GM21576 (cell line): ENCODE data around the gene NUP153.
"Not testable (repeated sequence)": the region's sequence is repeated elsewhere in the genome, so short reads cannot be mapped to it uniquely, and the experiment has no call there.

ENCODE experiments used
- ATAC-seq: cut with Tn5 transposase; IDR thresholded peaks from one replicate; pipeline ENCODE4 v1.9.1; 2021; ENCODE audit warnings: mild to moderate bottlenecking, moderate library complexity; ENCODE audit not compliant: unreplicated experiment

The NUP153 gene

DNA sequence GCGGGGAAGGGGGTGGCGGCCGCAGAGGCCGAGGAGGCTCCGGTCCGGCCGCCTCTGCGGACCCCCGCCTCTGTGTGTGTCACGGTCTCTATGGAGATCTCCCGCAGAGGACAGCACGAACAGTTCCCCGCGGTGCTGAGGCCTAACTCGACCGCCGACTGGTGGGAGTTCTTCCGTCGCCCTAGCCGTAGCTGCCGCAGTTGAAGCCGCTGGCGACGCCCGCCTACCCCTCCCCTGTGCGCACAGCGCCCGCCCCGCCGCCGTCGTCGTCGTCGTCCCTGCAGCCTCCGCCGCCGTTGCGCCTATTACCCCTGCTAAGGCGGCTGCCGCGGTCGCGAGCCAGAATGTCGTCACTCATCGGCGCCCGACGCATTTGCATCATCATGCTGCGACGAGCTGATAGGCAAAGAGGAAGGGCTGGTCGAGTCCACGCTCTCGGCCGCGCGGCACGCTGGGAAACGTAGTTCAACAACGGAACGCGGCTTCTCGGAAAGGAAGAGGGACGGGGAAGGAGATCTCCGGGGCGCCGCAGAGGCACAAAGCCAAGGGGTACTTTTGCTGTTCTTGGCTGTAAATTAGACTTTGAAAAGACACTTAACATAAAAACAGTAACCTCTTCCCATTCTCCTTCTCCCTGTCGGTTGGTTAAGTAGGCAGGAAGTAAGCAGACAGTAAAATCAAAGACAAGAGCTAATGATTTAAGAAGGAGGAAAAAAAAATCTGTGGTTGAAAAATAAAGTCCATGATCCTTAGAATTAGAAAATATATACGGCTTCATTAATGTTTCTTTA, at the start of gene NUP153:
NUP153 (minus strand) TSS at position 346 of the 791 bp plus-strand sequence. CDS start 538 bp downstream, outside the sequence.
- peak; percentile 63 for ATAC-seq

DNA sequence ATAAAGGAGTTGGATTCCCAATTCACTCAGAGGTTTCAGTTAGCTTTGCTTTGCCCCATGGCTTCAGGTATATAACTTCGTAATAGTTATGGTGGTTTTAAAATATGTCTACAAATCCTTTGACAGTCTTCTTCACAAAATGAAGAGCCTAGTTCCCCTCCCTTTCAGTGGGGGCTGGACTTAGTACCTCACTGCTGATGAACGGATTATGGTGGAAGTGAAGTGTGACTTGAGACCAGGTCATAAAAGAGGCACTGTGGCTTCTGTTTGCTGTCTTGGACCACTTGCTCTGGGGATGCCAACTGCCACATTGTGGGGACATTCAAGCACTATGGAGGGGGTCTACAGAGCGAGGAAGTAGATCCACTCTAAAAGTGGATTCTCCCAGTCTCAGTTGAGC, 47.5 kb upstream of the NUP153 start:
- no peak for ATAC-seq

DNA sequence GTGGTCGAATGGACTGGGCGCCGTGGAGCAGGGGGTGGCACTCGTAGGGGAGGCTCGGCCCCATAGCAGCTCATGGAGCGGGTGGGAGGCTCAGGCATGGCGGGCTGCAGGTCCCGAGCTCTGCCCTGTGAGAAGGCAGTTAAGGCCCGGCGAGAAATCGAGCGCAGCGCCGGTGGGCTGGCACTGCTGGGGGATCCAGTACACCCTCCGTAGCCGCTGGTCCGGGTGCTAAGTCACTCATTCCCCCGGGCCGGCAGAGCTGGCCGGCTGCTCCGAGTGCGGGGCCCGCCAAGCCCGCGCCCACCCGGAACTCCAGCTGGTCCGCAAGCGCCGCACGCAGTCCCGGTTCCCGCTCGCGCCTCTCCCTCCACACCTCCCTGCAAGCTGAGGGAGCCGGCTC, 38.6 kb upstream of the NUP153 start:
- not testable (repeated sequence) for ATAC-seq

DNA sequence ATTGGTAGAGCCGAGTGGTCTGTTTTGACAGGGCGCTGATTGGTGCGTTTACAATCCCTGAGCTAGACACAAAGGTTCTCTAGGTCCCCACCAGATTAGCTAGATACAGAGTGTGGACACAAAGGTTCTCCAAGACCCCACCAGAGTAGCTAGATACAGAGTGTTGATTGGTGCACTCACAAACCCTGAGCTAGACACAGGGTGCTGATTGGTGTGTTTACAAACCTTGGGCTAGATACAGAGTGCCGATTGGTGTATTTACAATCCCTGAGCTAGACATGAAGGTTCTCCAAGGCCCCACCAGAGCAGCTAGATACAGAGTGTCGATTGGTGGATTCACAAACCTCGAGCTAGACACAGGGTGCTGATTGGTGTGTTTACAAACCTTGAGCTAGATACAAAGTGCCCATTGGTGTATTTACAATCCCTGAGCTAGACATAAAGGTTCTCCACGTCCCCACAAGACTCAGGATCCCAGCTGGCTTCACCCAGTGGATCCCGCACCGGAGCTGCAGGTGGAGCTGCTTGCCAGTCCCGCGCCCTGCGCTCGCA, 38.1 kb upstream of the NUP153 start:
- ATAC-seq = not testable (repeated sequence)

DNA sequence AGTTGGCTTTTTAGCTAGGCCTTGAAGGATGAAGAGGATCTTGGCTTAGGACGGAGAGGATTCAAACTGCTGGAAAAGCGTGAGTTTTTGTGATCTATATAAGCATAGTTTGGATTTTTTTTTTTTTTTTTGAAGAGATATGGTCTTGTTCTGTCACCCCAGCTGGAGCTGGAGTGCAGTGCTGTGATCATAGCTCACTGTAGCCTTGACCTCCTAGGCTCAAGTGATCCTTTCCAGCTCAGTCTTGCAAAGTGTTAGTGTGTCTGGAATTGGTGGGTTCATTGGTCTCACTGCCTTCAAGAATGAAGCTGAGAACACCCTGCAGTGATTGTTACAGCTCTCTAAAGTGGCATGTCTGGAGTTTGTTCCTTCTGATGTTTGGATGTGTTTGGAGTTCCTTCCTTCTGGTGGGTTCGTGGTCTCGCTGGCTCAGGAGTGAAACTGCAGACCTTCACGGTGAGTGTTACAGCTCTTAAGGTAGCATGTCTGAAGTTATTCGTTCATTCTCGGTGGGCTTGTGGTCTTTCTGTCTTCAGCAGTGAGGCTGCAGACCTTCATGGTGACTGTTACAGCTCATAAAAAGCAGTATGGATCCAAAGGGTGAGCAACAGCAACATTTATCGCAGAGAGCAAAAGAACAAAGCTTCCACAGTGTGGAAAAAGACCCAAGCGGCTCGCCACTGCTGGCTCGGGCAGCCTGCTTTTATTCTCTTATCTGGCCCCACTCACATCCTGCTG, 37.5 kb upstream of the NUP153 start:
- no peak for ATAC-seq

DNA sequence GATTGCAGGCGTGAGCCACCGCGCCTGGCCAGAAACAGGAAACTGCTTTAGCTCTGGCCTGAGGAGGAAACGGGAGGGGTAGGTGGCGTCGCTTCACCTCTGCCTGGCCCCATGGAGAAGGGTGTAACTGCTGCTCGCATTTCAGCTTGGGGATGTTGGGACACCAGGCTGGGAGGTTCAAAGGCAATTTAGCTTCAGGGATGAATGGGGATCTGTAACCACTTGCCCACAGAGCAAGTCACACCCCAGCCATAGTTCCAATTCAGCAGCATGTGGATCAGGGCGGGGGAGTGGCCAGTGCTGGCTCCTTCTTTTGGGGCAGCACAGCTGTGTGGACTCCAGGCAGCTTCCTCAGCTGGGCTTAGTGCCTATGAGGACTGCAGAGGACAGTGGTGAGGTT, 34.8 kb upstream of the NUP153 start:
- no peak for ATAC-seq

DNA sequence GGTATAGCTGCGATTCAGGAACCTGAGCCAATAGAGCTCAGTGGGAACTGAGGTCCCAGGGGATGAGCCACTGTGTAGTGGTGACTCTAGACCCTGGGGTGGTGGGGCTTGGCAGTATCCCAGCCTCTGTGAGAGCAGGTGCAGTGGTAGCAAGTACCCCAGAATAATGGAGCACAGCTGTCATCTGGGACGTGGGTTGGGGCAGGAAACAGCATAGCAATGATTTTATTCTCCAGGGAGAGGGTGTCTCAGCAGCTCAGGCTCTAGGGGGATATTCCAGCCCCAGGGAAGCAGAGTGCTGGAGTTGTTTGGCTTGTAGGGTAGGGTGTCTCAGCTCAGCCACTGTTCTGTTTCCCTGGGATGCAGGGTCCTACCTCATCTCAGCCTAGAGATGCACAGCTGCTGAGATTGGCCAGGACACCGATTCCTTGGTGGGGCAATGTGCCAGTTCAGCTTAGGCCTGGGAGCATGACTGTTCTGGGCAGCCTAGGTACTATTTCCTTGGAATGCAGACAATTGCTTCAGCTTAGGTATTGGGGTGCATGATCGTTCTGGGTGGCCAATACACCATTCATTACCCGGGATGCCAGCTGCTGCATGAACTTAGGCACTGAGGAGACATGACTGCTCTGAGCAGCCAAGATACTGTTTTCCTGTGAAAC, 34.0 kb upstream of the NUP153 start:
- ATAC-seq = no peak

DNA sequence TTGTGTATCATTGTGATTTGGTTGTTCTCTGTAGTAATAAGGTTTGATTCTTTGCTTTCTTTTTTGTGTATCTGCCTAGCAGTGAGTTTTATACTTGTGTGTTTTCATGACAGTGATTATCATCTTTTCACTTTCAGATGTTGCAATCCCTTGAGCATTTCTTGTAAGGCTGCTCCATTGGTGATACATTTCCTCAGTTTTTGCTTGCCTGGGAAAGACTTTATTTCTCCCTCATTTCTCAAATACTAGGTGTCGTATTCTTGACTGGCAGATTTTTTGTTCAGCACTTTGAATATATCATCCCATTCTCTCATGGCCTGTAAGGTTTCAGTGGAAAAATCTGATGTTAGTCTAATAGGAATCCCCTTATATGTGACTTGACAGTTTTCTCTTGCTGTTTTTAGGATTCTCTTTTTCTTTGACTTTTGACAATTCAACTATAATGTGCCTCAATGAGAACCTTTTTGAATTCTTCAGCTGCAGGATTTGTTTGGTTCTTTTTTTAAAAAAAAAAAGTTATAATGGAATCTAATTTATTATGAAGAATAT, 31.1 kb upstream of the NUP153 start:
- ATAC-seq = no peak

DNA sequence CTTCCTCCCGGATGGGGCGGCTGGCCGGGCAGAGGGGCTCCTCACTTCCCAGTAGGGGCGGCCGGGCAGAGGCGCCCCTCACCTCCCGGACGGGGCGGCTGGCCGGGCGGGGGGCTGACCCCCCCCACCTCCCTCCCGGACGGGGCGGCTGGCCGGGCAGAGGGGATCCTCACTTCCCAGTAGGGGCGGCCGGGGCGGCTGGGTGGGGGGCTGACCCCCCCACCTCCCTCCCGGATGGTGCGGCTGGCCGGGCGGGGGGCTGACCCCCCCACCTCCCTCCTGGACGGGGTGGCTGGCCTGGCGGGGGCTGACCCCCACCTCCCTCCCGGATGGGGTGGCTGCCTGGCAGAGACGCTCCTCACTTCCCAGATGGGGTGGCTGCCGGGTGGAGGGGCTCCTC, 28.6 kb upstream of the NUP153 start:
- not testable (repeated sequence) for ATAC-seq

DNA sequence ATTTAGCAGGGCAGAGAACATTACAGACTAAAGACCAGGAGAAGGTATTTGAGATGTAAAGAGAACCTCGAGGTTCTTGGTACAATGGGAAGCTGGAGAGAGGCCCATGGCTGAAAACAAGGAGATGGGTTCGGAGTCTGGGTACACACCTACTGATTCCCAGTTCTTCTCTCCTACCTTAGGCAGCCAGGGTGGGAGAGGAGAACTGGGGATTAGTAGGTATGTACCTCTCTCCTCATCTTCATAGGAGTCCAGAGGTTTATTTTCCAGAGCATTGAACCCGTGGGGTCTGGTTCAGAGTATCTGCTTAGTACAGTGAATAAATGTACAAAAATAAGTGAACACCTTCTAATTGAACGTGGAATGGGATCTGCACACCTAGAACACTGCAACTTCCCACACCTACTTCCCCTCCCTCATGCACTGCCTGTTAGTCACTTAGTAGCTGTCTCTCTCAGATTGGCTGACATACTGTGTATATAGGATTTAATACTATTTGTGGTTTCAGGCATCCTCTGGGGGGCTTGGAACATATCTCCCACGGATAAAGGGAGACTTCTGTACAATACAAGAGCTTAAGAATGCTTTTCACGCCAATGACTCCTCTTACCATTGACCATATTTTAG, 23.5 kb upstream of the NUP153 start:
- no peak for ATAC-seq

DNA sequence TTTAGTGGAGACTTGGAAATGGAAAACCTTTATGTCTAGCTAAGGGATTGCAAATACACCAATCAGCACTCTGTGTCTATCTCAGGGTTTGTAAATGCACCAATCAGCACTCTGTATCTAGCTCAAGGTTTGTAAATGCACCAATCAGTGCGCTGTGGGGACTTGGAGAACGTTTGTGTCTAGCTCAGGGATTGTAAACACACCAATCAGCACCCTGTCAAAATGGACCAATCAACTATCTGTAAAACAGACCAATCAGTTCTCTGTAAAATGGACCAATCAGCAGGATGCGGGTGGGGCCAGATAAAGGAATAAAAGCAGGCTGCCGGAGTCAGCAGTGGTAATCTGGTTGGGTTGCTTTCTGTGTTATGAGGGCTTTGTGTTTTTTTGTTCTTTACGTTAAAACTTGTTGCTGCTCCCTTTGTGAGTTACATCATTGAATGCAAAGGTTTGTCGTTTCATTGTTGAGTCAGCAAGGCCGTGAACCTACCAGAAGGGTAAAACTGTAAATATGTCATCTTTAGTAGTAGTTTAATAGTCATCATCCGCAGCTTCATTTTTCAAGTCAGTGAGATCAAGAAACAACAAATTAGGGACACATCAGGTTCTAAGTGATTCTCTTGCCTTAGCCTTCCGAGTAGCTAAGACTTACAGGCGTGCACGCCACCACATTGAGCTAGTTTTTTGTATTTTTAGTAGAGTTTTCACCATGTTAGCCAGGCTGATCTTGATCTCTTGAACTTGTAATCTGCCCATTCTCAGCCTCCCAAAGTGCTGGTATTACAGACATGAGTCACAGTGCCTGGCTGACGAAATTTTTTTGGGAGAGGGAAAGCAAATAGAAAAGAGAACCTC, 22.7 kb upstream of the NUP153 start:
- no peak for ATAC-seq

DNA sequence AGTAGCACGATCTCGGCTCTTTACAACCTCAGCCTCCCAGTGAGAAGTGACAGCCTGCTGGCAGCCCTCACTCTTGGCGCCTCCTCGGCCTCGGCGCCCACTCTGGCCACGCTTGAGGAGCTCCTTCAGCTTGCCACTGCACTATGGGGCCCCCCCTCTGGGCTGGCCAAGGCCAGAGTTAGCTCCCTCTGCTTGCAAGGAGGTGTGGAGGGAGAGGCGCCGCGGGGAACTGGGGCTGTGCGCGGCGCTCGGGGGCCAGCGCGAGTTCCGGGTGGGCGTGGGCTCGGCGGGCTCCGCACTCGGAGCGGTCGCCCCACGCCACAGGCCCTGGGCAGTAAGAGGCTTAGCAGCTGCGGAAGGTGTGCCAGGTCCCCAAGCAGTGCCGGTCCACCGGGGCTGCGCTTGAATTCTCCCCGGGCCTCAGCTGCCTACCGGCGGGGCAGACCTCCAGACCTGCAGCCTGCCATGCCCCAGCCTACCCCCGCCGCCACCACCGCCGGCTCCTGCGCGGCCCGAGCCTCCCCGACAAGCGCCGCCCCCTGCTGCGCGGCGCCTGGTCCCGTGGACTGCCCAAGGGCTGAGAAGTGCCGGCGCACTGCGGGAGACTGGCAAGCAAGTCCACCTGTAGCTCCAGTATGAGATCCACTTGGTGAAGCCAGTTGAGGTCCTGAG, 22.0 kb upstream of the NUP153 start:
- no peak for ATAC-seq

DNA sequence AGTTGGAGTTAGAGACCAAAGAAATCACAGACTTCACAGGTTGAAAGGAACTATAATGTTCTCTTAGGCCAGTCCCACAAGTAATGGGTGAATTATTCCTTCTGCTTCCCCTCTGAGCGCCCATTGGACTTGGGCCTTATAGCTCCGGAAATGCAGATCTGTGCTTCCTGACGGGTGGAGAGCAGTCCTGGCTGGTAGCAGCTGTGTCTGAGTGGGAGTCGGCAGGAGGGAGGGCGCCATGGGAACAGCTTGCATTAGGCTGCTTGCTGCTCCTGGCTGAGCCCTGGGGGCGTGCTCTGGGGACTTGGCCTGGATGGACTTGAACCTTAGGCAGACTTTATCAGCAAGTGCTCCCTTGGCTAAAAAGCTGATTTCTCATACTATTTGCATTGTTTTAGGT, 18.4 kb upstream of the NUP153 start:
- ATAC-seq = no peak

DNA sequence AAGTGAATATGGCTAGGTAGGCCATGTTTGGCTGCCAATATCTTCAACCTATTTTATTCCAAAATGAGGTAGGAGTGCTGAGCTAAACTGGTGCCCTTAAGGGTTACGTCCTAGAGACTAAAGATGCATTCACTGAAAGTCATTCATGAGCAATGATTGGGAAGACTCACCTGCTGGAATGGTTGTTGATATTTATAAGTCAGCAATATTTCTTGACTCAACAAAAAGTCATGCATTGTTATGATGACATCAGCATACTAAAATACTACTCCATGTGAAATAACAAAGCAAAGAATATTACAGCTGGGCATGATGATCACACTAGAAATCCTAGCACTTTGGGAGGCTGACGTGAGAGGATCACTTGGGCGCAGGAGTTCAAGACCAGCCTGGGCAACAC, 17.6 kb upstream of the NUP153 start:
- no peak for ATAC-seq

DNA sequence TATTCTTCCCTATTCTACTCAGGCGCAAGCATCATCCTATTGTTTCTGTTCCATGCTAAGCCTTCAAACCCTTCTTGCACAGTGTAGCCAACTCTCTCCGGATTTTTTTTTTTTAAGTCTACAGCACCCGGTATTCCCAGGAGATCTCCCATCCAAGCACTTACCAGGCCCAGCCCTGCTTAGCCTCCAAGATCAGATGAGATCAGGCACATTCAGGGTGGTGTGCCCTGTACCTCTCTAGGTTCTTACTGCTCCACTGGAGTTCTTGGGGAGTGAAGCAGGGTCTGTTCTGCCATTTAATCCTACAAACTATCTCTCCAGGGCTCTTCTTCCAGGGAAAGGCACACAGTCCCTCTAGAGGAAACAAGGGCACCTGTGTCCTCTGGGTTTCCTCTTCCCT, 14.9 kb upstream of the NUP153 start:
- no peak for ATAC-seq

DNA sequence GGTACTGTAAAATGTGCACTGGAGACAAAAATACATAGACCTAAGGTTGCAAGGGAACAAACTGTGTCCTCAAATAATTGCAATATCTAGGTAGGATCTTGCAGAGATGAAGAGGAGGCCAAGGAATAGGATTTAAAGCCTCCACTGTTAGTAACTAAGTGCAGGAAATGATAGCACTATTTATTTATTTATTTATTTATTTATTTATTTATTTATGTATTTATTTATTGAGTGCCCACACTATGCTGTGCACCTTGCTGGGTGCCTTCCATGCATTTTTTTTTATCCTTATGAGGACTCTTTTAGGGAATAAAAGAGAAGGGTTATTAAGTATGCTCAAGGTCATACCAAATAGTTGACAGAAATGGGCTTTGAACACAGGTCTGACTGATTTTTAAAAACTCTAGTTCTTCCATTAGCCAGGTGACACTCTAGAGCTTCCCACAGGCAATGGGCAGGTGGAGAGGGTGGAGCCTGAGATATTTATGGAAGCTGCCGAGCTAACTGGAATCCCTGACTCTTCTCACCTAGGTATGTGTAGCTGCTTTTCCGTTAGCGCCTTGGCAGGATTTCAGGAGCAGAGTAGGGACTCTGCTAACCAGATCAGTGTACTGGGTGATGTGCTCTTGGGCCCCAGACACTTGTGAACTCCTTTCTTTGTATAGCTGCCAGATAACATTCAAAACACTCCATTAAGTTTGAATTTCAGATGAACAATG, 12.8 kb upstream of the NUP153 start:
- no peak for ATAC-seq

DNA sequence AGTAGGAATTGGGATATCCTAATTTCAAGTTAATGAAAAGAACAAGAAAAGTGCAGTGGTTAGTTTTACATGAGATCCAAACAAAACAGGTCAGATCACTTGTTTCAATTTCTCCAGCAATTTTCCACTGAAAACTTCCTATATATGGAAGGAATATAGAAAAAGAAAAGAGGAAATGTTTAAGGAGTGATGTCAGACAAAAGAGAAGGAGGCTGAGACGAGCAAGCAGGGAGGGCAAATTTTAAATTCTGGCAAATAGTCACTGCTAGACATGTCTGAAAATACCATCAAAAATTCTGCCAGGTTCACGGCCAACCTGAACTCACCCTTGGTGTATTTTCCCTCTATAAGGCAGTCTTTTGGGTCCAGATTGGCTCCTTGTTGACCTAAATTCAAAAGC, 9.5 kb upstream of the NUP153 start:
- ATAC-seq = no peak
